Measurements from ENCODE around the gene SLC27A5. TPM values are rescaled to one million over a fixed set of nuclear protein-coding genes. Genes with fewer than 3 reads are reported as not detected.

Gene SLC27A5
- total RNA-seq, 5 donors from 2014 or later (not counting 1 experiment from before 2014, with no cell fraction given) = 8.4 to 18.3 (median 14.6) TPM

DNA sequence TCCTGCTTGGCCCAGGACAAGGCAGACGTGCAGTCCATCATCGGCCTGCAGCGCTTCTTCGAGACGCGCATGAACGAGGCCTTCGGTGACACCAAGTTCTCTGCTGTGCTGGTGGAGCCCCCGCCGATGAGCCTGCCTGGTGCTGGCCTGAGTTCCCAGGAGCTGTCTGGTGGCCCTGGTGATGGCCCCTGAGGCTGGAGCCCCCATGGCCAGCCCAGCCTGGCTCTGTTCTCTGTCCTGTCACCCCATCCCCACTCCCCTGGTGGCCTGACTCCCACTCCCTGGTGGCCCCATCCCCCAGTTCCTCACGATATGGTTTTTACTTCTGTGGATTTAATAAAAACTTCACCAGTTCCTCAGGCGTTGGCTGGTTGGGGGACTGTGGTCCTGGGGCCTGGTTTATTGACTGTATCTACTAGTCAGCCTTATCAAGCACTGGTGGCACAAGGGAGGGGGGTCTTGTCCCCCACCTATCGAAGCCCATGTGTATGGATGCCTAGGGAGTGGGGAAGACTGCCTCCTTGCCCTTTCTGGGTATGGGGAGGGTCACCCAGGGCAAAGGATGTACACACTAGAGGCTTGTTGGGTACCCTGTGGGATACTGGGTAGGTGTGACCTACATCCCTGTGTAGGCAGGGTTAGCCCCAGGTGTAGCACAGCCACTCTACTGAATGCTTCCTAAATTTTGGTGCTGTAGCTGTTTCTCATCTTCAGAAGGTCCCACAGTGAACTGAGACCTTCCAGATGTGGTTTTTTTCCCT, 38.8 kb upstream of the SLC27A5 start:
- H3K27me3 ChIP-seq (replicated peaks in 1 of 2; ENCODE audit: control insufficient read depth in 2 of 2, extremely low read depth in 1 of 2, insufficient read depth in 2 of 2, low read length in 1 of 2) = no peaks in the 10 kb centered on the region
- peaks cover 49 to 60% (median 59%) of the 10 kb centered on the region in 3 donors for H3K4me1 Mint-ChIP-seq
- H3K4me3 ChIP-seq (ENCODE audit: control insufficient read depth in 1 of 2, extremely low read depth in 1 of 2, low read length in 1 of 2) = no peak overlapping the region
- no peak for ATAC-seq (replicated peaks in 1 of 4)
- CTCF ChIA-PET = no interaction called here
- peaks cover 18 to 59% of the 10 kb centered on the region in 2 experiments for H3K4me1 ChIP-seq (ENCODE audit: control insufficient read depth in 1 of 2, extremely low read depth in 1 of 2, insufficient read depth in 2 of 2, low read length in 2 of 2)
- POLR2A ChIA-PET = interaction anchor here in 1 of 2 donors (0.6 kb wide), 1 partner anchor 21 kb away, joined by 3 read pairs; no protein-coding TSS in a partner anchor
- H3K27ac ChIP-seq (ENCODE audit: low read length) = no peak overlapping the region
- WGBS (ENCODE audit: insufficient coverage) = 99% methylated on average over 12 of the region's 13 CpGs
- H3K27ac Mint-ChIP-seq = no peak overlapping the region
- H3K9me3 Mint-ChIP-seq = no peaks in the 10 kb centered on the region
- H3K27me3 Mint-ChIP-seq = no peaks in the 10 kb centered on the region
- no peak overlapping the region for H3K4me3 Mint-ChIP-seq
- H3K36me3 ChIP-seq (ENCODE audit: control insufficient read depth in 2 of 2, extremely low read depth in 1 of 2, insufficient read depth in 1 of 2, low read length in 1 of 2) = peaks cover 18 to 71% of the 10 kb centered on the region in 2 donors
- DNase-seq = no peak
- peaks cover 52% of the 10 kb centered on the region for H3K36me3 Mint-ChIP-seq
- no peaks in the 10 kb centered on the region for H3K9me3 ChIP-seq

DNA sequence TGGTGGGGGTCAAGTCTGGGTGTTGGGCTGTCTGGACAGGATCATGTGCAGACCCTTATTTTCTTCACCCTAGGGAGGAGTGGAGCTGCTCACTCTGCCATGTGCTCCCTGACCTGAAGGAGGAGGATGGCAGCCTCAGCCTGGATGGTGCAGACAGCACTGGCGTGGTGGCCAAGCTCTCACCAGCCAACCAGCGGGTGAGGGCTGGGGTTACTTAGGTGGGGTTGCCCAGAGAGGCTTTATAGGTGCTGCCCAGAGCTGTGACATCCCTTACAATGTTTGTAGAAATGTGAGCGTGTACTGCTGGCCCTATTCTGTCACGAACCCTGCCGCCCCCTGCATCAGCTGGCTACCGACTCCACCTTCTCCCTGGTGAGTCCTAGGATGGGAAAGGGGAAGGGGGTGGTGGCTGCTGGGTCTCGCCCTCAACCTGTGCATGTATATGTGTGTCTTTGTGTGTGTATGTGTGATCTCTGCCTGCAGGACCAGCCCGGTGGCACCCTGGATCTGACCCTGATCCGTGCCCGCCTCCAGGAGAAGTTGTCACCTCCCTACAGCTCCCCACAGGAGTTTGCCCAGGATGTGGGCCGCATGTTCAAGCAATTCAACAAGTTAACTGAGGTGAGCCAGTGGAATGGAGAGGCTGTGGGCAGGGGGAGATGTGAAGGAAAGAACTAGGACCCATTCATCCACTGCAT, 38.0 kb upstream of the SLC27A5 start:
- Mint-ChIP-seq H3K9me3 (no peaks in the 10 kb centered on the region), H3K27ac (no peak overlapping the region), H3K27me3 (no peaks in the 10 kb centered on the region), H3K4me3 (no peak overlapping the region), H3K4me1 (peaks cover 47 to 58% (median 54%) of the 10 kb centered on the region in 3 donors), H3K36me3 (peaks cover 50% of the 10 kb centered on the region)
- Histone ChIP-seq H3K27me3 (replicated peaks in 1 of 2; ENCODE audit: control insufficient read depth in 2 of 2, extremely low read depth in 1 of 2, insufficient read depth in 2 of 2, low read length in 1 of 2) (no peaks in the 10 kb centered on the region), H3K9me3 (no peaks in the 10 kb centered on the region), H3K36me3 (ENCODE audit: control insufficient read depth in 2 of 2, extremely low read depth in 1 of 2, insufficient read depth in 1 of 2, low read length in 1 of 2) (peaks cover 18 to 71% of the 10 kb centered on the region in 2 donors), H3K4me3 (ENCODE audit: control insufficient read depth in 1 of 2, extremely low read depth in 1 of 2, low read length in 1 of 2) (no peak overlapping the region), H3K4me1 (ENCODE audit: control insufficient read depth in 1 of 2, extremely low read depth in 1 of 2, insufficient read depth in 2 of 2, low read length in 2 of 2) (peaks cover 18 to 60% of the 10 kb centered on the region in 2 experiments), H3K27ac (ENCODE audit: low read length) (no peak overlapping the region)
- 94% methylated on average over 4 of the region's 11 CpGs for WGBS (ENCODE audit: insufficient coverage)
- ChIA-PET POLR2A (no interaction called here), CTCF (no interaction called here)
- DNase-seq = no peak
- no peak for ATAC-seq (replicated peaks in 1 of 4)

DNA sequence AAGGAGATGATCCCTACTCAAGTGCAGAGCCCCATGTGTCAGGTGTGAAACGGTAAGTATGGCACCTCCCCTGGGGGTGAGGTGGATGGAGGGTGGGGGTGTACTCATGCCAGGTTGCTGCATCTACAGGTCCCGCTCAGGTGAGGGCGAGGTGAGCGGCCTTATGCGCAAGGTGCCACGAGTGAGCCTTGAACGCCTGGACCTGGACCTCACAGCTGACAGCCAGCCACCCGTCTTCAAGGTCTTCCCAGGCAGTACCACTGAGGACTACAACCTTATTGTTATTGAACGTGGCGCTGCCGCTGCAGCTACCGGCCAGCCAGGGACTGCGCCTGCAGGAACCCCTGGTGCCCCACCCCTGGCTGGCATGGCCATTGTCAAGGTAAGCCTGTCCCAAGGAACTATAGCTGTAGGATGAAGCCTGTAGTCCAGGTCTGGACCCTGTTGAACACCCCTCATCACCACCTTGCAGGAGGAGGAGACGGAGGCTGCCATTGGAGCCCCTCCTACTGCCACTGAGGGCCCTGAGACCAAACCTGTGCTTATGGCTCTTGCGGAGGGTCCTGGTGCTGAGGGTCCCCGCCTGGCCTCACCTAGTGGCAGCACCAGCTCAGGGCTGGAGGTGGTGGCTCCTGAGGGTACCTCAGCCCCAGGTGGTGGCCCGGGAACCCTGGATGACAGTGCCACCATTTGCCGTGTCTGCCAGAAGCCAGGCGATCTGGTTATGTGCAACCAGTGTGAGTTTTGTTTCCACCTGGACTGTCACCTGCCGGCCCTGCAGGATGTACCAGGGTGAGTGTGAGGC, 37.3 kb upstream of the SLC27A5 start:
- ChIA-PET CTCF (no interaction called here), POLR2A (no interaction called here)
- Histone ChIP-seq H3K4me1 (ENCODE audit: control insufficient read depth in 1 of 2, extremely low read depth in 1 of 2, insufficient read depth in 2 of 2, low read length in 2 of 2) (peaks cover 14 to 54% of the 10 kb centered on the region in 2 experiments), H3K36me3 (ENCODE audit: control insufficient read depth in 2 of 2, extremely low read depth in 1 of 2, insufficient read depth in 1 of 2, low read length in 1 of 2) (peaks cover 18 to 71% of the 10 kb centered on the region in 2 donors), H3K4me3 (ENCODE audit: control insufficient read depth in 1 of 2, extremely low read depth in 1 of 2, low read length in 1 of 2) (no peak overlapping the region), H3K27ac (ENCODE audit: low read length) (no peak overlapping the region), H3K9me3 (no peaks in the 10 kb centered on the region), H3K27me3 (replicated peaks in 1 of 2; ENCODE audit: control insufficient read depth in 2 of 2, extremely low read depth in 1 of 2, insufficient read depth in 2 of 2, low read length in 1 of 2) (no peaks in the 10 kb centered on the region)
- Mint-ChIP-seq H3K4me1 (peaks cover 41 to 52% (median 46%) of the 10 kb centered on the region in 3 donors), H3K9me3 (no peaks in the 10 kb centered on the region), H3K27me3 (no peaks in the 10 kb centered on the region), H3K4me3 (no peak overlapping the region), H3K36me3 (peaks cover 50% of the 10 kb centered on the region), H3K27ac (no peak overlapping the region)
- WGBS (ENCODE audit: insufficient coverage) = 94% methylated on average over 15 of the region's 20 CpGs
- no peak for DNase-seq
- ATAC-seq (replicated peaks in 1 of 4) = no peak

DNA sequence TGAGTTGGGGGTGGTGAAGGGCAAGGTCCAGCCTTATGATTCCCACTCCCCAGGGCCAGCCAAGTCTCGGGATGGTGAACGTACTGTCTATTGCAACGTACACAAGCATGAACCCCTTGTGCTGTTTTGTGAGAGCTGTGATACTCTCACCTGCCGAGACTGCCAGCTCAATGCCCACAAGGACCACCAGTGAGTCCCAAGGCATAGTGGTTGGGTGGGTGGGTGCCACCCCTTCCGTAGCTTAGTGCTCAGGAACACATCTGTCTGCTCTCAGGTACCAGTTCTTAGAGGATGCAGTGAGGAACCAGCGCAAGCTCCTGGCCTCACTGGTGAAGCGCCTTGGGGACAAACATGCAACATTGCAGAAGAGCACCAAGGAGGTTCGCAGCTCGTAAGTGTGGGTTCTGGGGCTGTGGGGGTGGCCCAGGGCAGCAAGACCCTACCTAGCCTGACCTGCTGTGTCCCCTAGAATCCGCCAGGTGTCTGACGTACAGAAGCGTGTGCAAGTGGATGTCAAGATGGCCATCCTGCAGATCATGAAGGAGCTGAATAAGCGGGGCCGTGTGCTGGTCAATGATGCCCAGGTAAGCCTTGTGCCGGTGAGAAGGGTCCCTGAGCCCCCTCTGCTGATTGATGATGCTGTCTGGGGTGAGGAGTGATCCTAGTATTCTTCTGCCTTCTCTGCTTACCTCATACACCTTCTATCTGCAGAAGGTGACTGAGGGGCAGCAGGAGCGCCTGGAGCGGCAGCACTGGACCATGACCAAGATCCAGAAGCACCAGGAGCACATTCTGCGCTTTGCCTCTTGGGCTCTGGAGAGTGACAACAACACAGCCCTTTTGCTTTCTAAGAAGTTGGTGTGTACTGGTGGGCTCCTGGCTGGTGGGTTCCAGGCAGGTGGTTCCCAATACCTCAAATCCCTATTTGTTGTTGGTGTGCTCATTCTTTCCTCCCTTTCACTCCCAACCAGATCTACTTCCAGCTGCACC, 35.8 kb upstream of the SLC27A5 start:
- ChIA-PET POLR2A (no interaction called here), CTCF (no interaction called here)
- H3K4me1 ChIP-seq (ENCODE audit: control insufficient read depth in 1 of 2, extremely low read depth in 1 of 2, insufficient read depth in 2 of 2, low read length in 2 of 2) = peaks cover 12 to 53% of the 10 kb centered on the region in 2 experiments
- WGBS (ENCODE audit: insufficient coverage) = 91% methylated on average over 12 of the region's 18 CpGs
- no peaks in the 10 kb centered on the region for H3K9me3 Mint-ChIP-seq
- H3K27me3 Mint-ChIP-seq = no peaks in the 10 kb centered on the region
- no peak overlapping the region for H3K4me3 ChIP-seq (ENCODE audit: control insufficient read depth in 1 of 2, extremely low read depth in 1 of 2, low read length in 1 of 2)
- H3K27ac ChIP-seq (ENCODE audit: low read length) = no peak overlapping the region
- peaks cover 18 to 66% of the 10 kb centered on the region in 2 donors for H3K36me3 ChIP-seq (ENCODE audit: control insufficient read depth in 2 of 2, extremely low read depth in 1 of 2, insufficient read depth in 1 of 2, low read length in 1 of 2)
- H3K4me3 Mint-ChIP-seq = peak overlapping the region in 1 of 3 donors; percentile 20
- ATAC-seq (replicated peaks in 1 of 4) (no peak), DNase-seq (no peak)
- peaks cover 41 to 48% (median 44%) of the 10 kb centered on the region in 3 donors for H3K4me1 Mint-ChIP-seq
- H3K27me3 ChIP-seq (replicated peaks in 1 of 2; ENCODE audit: control insufficient read depth in 2 of 2, extremely low read depth in 1 of 2, insufficient read depth in 2 of 2, low read length in 1 of 2) = peaks cover 0 to 3% of the 10 kb centered on the region in 2 experiments
- H3K36me3 Mint-ChIP-seq = peaks cover 41% of the 10 kb centered on the region
- H3K27ac Mint-ChIP-seq = no peak overlapping the region
- H3K9me3 ChIP-seq = no peaks in the 10 kb centered on the region

DNA sequence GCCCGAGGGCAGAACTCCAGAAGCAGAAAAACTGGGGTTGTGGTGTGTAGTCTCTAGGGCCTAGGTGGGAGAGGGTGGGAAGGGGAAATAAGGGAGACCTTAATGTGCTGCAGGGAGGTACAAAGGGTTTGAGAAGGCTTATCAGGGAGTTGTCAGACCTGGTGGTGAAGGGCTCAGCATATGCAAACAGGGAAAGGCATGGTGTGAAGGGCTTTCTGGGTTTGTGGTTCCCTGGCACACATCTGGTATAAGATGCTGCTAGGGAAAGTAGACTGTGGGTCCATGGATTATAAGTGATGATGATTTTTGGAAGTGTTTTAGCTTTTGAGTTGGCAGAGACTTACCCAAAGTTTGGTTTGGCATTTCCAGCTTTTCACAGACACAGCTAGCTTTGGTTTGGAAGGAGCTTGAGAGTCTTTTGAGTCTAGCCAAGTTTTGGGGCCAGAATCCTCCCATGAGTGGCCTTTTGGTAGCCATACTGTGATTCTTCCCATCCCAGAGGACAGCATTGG, 34.3 kb upstream of the SLC27A5 start:
- H3K27me3 ChIP-seq (replicated peaks in 1 of 2; ENCODE audit: control insufficient read depth in 2 of 2, extremely low read depth in 1 of 2, insufficient read depth in 2 of 2, low read length in 1 of 2) = peaks cover 0 to 7% of the 10 kb centered on the region in 2 experiments
- H3K36me3 ChIP-seq (ENCODE audit: control insufficient read depth in 2 of 2, extremely low read depth in 1 of 2, insufficient read depth in 1 of 2, low read length in 1 of 2) = peaks cover 18 to 50% of the 10 kb centered on the region in 2 donors
- H3K27ac ChIP-seq (ENCODE audit: low read length) = peak overlapping the region; percentile 44
- no peaks in the 10 kb centered on the region for H3K9me3 ChIP-seq
- H3K27me3 Mint-ChIP-seq = no peaks in the 10 kb centered on the region
- H3K4me3 Mint-ChIP-seq = peak overlapping the region; percentile 90 to 91 (median 90)
- CTCF ChIA-PET = no interaction called here
- ATAC-seq (replicated peaks in 1 of 4) (no peak), DNase-seq (no peak)
- POLR2A ChIA-PET = no interaction called here
- WGBS (ENCODE audit: insufficient coverage) = 13% methylated on average over 1 of the region's 1 CpG
- H3K4me1 ChIP-seq (ENCODE audit: control insufficient read depth in 1 of 2, extremely low read depth in 1 of 2, insufficient read depth in 2 of 2, low read length in 2 of 2) = peaks cover 12 to 53% of the 10 kb centered on the region in 2 experiments
- no peaks in the 10 kb centered on the region for H3K9me3 Mint-ChIP-seq
- peak overlapping the region; percentile 70 to 89 for H3K4me3 ChIP-seq (ENCODE audit: control insufficient read depth in 1 of 2, extremely low read depth in 1 of 2, low read length in 1 of 2)
- H3K36me3 Mint-ChIP-seq = peaks cover 30% of the 10 kb centered on the region
- H3K4me1 Mint-ChIP-seq = peaks cover 36 to 45% (median 39%) of the 10 kb centered on the region in 3 donors
- H3K27ac Mint-ChIP-seq = peak overlapping the region; percentile 85 to 89

Measured in T-cell (primary cell).